Neural progenitor cell (in vitro differentiated cells): ENCODE results near the gene SCUBE2. TPM values are rescaled to one million over a fixed set of nuclear protein-coding genes. Genes with fewer than 3 reads are reported as not detected.

Experiments used
- DNase-seq: peaks from one replicate; pipeline ENCODE4 v3.0.0-alpha.2; 2016; ENCODE audit warnings: low spot score
- H2AFZ ChIP-seq: fragments of 200-600 bp; sonication (generic); replicated peaks from 2 replicates; pipeline ENCODE4 v1.6.1; 2016; ENCODE audit warnings: antibody characterized with exemption
- H3F3A ChIP-seq: fragments of 200-600 bp; sonication (generic); 2 replicates; pipeline ENCODE4 v1.6.1; 2016; ENCODE audit warnings: antibody characterized with exemption, low read depth
- H3K27ac ChIP-seq: fragments of 200-600 bp; sonication (generic); 2 replicates; pipeline ENCODE4 v1.5.1; 2016; ENCODE audit warnings: mild to moderate bottlenecking
- H3K27me3 ChIP-seq: fragments of 200-600 bp; sonication (generic); 2 replicates; pipeline ENCODE4 v1.6.1; 2016; ENCODE audit warnings: mild to moderate bottlenecking, moderate library complexity
- H3K36me3 ChIP-seq: fragments of 200-600 bp; sonication (generic); 2 replicates; pipeline ENCODE4 v1.5.1; 2016
- H3K4me1 ChIP-seq: fragments of 200-600 bp; sonication (generic); 2 replicates; pipeline ENCODE4 v1.6.1; 2016; ENCODE audit warnings: mixed run types
- H3K4me2 ChIP-seq: fragments of 200-600 bp; sonication (generic); 2 replicates; pipeline ENCODE4 v1.6.1; 2016
- H3K4me3 ChIP-seq: fragments of 200-600 bp; sonication (generic); 2 replicates; pipeline ENCODE4 v1.5.1; 2016
- H3K79me2 ChIP-seq: fragments of 200-600 bp; sonication (generic); 2 replicates; pipeline ENCODE4 v1.6.1; 2016; ENCODE audit warnings: low read depth
- H3K9ac ChIP-seq: fragments of 200-600 bp; sonication (generic); 2 replicates; pipeline ENCODE4 v1.6.1; 2016
- H3K9me3 ChIP-seq: fragments of 200-600 bp; sonication (generic); 2 replicates; pipeline ENCODE4 v1.5.1; 2016; ENCODE audit warnings: low read depth
- H4K20me1 ChIP-seq: fragments of 200-600 bp; sonication (generic); 2 replicates; pipeline ENCODE4 v1.6.1; 2016; ENCODE audit warnings: low read depth
- H3K27ac Mint-ChIP-seq: 3 replicates; pipeline ENCODE4 v1.8.0; 2021; ENCODE audit warnings: mixed read lengths
- H3K27me3 Mint-ChIP-seq: 2 replicates; pipeline ENCODE4 v1.8.0; 2022; ENCODE audit warnings: low read depth, mild to moderate bottlenecking, inconsistent platforms, moderate library complexity, mixed read lengths; ENCODE audit not compliant: insufficient read depth
- H3K36me3 Mint-ChIP-seq: 3 replicates; pipeline ENCODE4 v1.8.0; 2021; ENCODE audit warnings: mixed read lengths
- H3K4me1 Mint-ChIP-seq: 3 replicates; pipeline ENCODE4 v1.8.0; 2021; ENCODE audit warnings: mixed read lengths
- H3K4me3 Mint-ChIP-seq: 3 replicates; pipeline ENCODE4 v1.8.0; 2021; ENCODE audit warnings: mild to moderate bottlenecking, moderate library complexity, mixed read lengths
- H3K9me3 Mint-ChIP-seq: 3 replicates; pipeline ENCODE4 v1.8.0; 2020; ENCODE audit warnings: mixed read lengths
- CTCF ChIP-seq: fragments of 200-600 bp; sonication (generic); IDR thresholded peaks from 2 replicates; pipeline ENCODE4 v1.5.1; 2017; ENCODE audit warnings: antibody characterized with exemption, mild to moderate bottlenecking
- EZH2 ChIP-seq: fragments of 200-600 bp; sonication (generic); IDR thresholded peaks from 2 replicates; pipeline ENCODE4 v1.6.1; 2017; ENCODE audit warnings: antibody characterized with exemption, mild to moderate bottlenecking, moderate library complexity
- EZH2phosphoT487 ChIP-seq: fragments of 200-600 bp; sonication (generic); IDR thresholded peaks from 2 replicates; pipeline ENCODE4 v1.6.1; 2017; ENCODE audit warnings: antibody characterized with exemption
- total RNA-seq: library from RNA; depleted of rRNA; stranded (reverse); fragments of >200 nt; gene quantifications from 2 replicates; pipeline ENCODE4 v1.2.3, GENCODE V29; 2015; ENCODE audit warnings: low replicate concordance

SCUBE2 gene
- total RNA-seq, 1 donor from 2014 or later = 42.1 TPM

DNA sequence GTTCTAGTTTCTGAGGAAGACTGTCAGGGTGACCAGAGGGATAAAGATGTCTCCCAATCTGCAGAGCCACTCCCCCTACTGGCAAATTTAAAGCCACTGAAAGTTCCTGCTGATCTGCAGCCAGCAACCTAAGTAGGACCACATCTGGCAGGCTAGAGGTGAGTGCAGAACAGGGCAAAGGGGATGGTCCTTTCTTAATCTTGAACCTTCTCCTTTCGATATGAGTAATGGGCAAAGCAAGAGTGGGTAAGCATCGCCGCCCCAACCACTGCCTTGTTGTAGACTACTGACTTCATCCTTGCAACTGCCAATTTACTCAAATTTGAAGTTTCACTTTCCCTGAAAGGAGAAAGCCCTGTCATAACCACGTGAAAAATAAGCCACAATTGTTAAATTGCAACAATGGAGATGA lies 30.7 kb downstream of the SCUBE2 start:
- Histone ChIP-seq H3K4me2 (no peak overlapping the region), H3K36me3 (no peaks in the 10 kb centered on the region), H3K79me2 (no peaks in the 10 kb centered on the region), H4K20me1 (no peaks in the 10 kb centered on the region), H3K27me3 (no peaks in the 10 kb centered on the region), H3K9me3 (no peaks in the 10 kb centered on the region), H3K27ac (no peak overlapping the region), H3K4me1 (peaks cover 21% of the 10 kb centered on the region), H3F3A (no peaks in the 10 kb centered on the region), H3K4me3 (no peak overlapping the region), H2AFZ (no peak overlapping the region), H3K9ac (no peak overlapping the region)
- peaks cover 3% of the 10 kb centered on the region for H3K27me3 Mint-ChIP-seq
- no peak overlapping the region for H3K4me3 Mint-ChIP-seq
- no peak overlapping the region for H3K27ac Mint-ChIP-seq
- H3K36me3 Mint-ChIP-seq = peaks cover 8% of the 10 kb centered on the region
- TF ChIP-seq EZH2 (no peak), CTCF (peak; percentile 59)
- peaks cover 10% of the 10 kb centered on the region for H3K4me1 Mint-ChIP-seq
- peak; percentile 63 for DNase-seq
- no peaks in the 10 kb centered on the region for H3K9me3 Mint-ChIP-seq

DNA sequence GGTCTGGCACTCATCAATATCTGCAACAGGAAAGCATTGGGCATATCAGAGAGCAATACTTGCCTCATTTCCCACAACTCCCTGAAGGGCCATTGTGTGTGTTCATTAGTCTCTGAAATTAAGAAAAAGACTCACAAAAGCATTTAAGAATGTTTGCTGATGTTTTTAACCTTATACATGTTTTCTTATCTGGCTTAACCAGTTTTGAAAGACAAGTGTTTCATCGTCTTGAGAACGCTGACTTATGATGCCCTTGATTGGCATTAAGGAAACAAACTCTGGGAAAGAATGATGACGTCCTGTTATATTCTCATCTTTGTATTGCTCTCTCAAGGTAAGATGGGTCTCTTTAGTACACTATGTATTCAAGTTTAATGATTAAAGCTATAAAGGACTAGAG lies 32.0 kb downstream of the SCUBE2 start:
- Mint-ChIP-seq H3K27me3 (peaks cover 3% of the 10 kb centered on the region), H3K36me3 (peaks cover 8% of the 10 kb centered on the region), H3K9me3 (no peaks in the 10 kb centered on the region), H3K4me3 (no peak overlapping the region), H3K4me1 (peaks cover 10% of the 10 kb centered on the region), H3K27ac (no peak overlapping the region)
- Histone ChIP-seq H3F3A (no peaks in the 10 kb centered on the region), H3K36me3 (no peaks in the 10 kb centered on the region), H3K27me3 (no peaks in the 10 kb centered on the region), H3K4me3 (no peak overlapping the region), H3K4me2 (no peak overlapping the region), H2AFZ (no peak overlapping the region), H3K4me1 (peaks cover 21% of the 10 kb centered on the region), H3K9me3 (no peaks in the 10 kb centered on the region), H3K27ac (no peak overlapping the region), H3K9ac (no peak overlapping the region), H4K20me1 (no peaks in the 10 kb centered on the region), H3K79me2 (no peaks in the 10 kb centered on the region)
- DNase-seq = no peak
- TF ChIP-seq EZH2phosphoT487 (no peak), EZH2 (no peak)

DNA sequence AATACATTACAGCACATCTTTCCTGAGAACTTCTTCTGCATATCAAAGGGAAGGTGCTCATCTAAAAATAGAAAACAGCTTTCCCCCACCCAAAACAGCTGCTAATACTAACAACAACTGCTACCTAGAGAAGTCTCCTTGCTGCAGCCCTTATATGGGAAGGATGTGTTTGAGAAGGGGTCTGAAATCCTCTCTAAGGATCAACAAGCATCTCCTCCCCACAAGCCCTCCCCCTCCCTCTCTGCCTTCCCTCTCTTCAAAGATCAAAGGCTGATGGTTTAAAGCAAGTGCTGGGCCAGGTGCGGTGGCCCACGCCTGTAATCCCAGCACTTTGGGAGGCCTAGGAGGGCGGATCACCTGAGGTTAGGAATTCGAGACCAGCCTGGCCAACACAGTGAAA lies 33.5 kb downstream of the SCUBE2 start:
- Histone ChIP-seq H4K20me1 (no peaks in the 10 kb centered on the region), H3K36me3 (no peaks in the 10 kb centered on the region), H3F3A (no peaks in the 10 kb centered on the region), H3K4me3 (no peak overlapping the region), H3K4me1 (peaks cover 17% of the 10 kb centered on the region), H3K27ac (no peak overlapping the region), H3K79me2 (no peaks in the 10 kb centered on the region), H3K4me2 (no peak overlapping the region), H2AFZ (no peak overlapping the region), H3K27me3 (no peaks in the 10 kb centered on the region), H3K9ac (no peak overlapping the region), H3K9me3 (no peaks in the 10 kb centered on the region)
- Mint-ChIP-seq H3K27ac (no peak overlapping the region), H3K4me3 (no peak overlapping the region), H3K27me3 (peaks cover 3% of the 10 kb centered on the region), H3K9me3 (no peaks in the 10 kb centered on the region), H3K4me1 (peaks cover 10% of the 10 kb centered on the region), H3K36me3 (peaks cover 8% of the 10 kb centered on the region)
- DNase-seq = peak; percentile 32
- TF ChIP-seq EZH2phosphoT487 = no peak
- no peak for TF ChIP-seq CTCF
- no peak for TF ChIP-seq EZH2

DNA sequence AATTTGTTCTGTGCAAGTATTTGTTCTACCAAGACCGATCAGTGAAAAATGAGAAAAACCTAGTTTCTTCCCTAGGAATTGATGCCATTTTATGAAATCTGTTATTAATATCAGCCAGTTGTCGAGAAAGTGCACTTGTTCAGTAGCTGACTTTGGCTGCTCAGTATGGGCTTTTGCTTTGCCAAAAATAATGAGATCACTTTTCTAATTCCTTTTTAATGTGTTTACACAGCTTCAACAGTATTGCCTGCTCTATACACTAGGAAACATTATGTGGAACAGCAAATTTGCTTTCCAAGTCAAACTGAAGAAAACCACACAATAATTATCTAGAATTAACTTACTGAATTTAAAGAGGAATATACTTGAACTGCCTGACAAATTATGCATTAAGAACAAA lies 34.4 kb downstream of the SCUBE2 start:
- Histone ChIP-seq H3K27me3 (no peaks in the 10 kb centered on the region), H3K79me2 (no peaks in the 10 kb centered on the region), H3K4me2 (no peak overlapping the region), H3F3A (no peaks in the 10 kb centered on the region), H3K4me1 (peaks cover 17% of the 10 kb centered on the region), H3K9me3 (no peaks in the 10 kb centered on the region), H3K36me3 (no peaks in the 10 kb centered on the region), H3K9ac (no peak overlapping the region), H3K27ac (no peak overlapping the region), H4K20me1 (no peaks in the 10 kb centered on the region), H2AFZ (no peak overlapping the region), H3K4me3 (no peak overlapping the region)
- Mint-ChIP-seq H3K4me3 (no peak overlapping the region), H3K27me3 (peaks cover 5% of the 10 kb centered on the region), H3K27ac (peak overlapping the region; percentile 12), H3K4me1 (peaks cover 10% of the 10 kb centered on the region), H3K9me3 (no peaks in the 10 kb centered on the region), H3K36me3 (peaks cover 8% of the 10 kb centered on the region)
- DNase-seq = no peak
- TF ChIP-seq EZH2 = no peak
- no peak for TF ChIP-seq CTCF
- no peak for TF ChIP-seq EZH2phosphoT487
